Liver (tissue), 3 donors: ENCODE data around the gene GRK3.
"Not testable (repeated sequence)": the region's sequence is repeated elsewhere in the genome, so short reads cannot be mapped to it uniquely, and the experiment has no call there.

ENCODE experiments used
- ATF3 ChIP-seq: IDR thresholded peaks from 2 replicates; pipeline ENCODE4 v1.6.1; 2016; ENCODE audit warnings: antibody characterized with exemption
- CTCF ChIP-seq: fragments of 150-350 bp; IDR thresholded peaks from 2 replicates; pipeline ENCODE4 v1.5.1; 2017; ENCODE audit warnings: improper control_type of control experiment, low read depth, low read length; ENCODE audit not compliant: missing input control
- EGR1 ChIP-seq, 2 donors: IDR thresholded peaks; 2 replicates each; pipeline ENCODE4 v1.6.1; 2016 to 2018; ENCODE audit warnings: antibody characterized with exemption in 2 of 2, low read depth in 2 of 2
- HNF4G ChIP-seq: IDR thresholded peaks from 2 replicates; pipeline ENCODE4 v1.6.1; 2016; ENCODE audit warnings: antibody characterized with exemption
- JUND ChIP-seq, 2 donors: IDR thresholded peaks; 2 replicates each; pipeline ENCODE4 v1.6.1; 2016; ENCODE audit warnings: antibody characterized with exemption in 2 of 2
- MAX ChIP-seq: IDR thresholded peaks from 2 replicates; pipeline ENCODE4 v1.6.1; 2016; ENCODE audit warnings: antibody characterized with exemption
- RAD21 ChIP-seq, 2 donors: IDR thresholded peaks; 2 replicates each; pipeline ENCODE4 v1.6.1; 2016; ENCODE audit warnings: antibody characterized with exemption in 2 of 2, mild to moderate bottlenecking in 2 of 2
- RXRA ChIP-seq, 2 donors: IDR thresholded peaks; 2 replicates each; pipeline ENCODE4 v1.6.1; 2017 to 2018; ENCODE audit warnings: antibody characterized with exemption in 2 of 2, mild to moderate bottlenecking in 1 of 2
- SP1 ChIP-seq: IDR thresholded peaks from 2 replicates; pipeline ENCODE4 v1.6.1; 2018; ENCODE audit warnings: antibody characterized with exemption, mild to moderate bottlenecking
- TAF1 ChIP-seq: conservative IDR thresholded peaks from 2 replicates; pipeline ENCODE4 v1.6.1; 2016; ENCODE audit warnings: antibody characterized with exemption, mild to moderate bottlenecking
- YY1 ChIP-seq: IDR thresholded peaks from 2 replicates; pipeline ENCODE4 v1.6.1; 2016; ENCODE audit warnings: antibody characterized with exemption, mild to moderate bottlenecking
- donor health status: healthy.
- donor health status: healthy.

- TF ChIP-seq ATF3; RXRA (IDR thresholded peaks at IDR 0.05); TAF1; MAX; YY1; CTCF; RAD21 (IDR thresholded peaks at IDR 0.05); EGR1 (IDR thresholded peaks at IDR 0.05; ENCODE audit: low read depth in 2 of 2); HNF4G; JUND (IDR thresholded peaks at IDR 0.05); SP1: not testable (repeated sequence)
Measured at GRCh38 chr22:25581452-25581851, 17.0 kb downstream of the GRK3 start.
